GM15510 (cell line): ENCODE data around the gene ETV3L.

Experiments used
- POLR2A ChIP-seq: IDR thresholded peaks from 3 replicates; pipeline ENCODE4 v1.6.1; 2011; ENCODE audit warnings: borderline replicate concordance; ENCODE audit not compliant: insufficient read length; ENCODE audit errors: extremely low read depth

ETV3L gene

DNA sequence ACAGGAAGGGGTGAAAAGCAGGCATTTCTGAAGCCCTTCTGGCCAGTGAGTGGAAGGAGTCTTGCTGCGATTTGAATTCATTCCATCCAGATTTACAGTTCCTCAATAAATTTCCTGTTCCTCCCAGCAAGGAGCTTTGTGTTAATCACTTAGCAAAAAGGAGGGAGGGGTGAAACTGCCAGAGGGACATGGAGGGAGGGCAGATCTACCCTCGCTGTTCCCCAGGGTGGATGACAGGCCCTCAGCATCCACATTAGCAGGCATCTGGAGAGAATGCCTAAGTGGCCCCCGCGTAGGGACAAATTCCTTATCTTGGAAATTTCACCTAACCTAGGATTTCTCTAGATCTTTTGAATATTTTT lies 37.4 kb upstream of the ETV3L start:
- TF ChIP-seq POLR2A, result no peak

- TF ChIP-seq POLR2A, result no peak
Measured at GRCh38 chr1:157136133-157136532, 36.5 kb upstream of the ETV3L start.

DNA sequence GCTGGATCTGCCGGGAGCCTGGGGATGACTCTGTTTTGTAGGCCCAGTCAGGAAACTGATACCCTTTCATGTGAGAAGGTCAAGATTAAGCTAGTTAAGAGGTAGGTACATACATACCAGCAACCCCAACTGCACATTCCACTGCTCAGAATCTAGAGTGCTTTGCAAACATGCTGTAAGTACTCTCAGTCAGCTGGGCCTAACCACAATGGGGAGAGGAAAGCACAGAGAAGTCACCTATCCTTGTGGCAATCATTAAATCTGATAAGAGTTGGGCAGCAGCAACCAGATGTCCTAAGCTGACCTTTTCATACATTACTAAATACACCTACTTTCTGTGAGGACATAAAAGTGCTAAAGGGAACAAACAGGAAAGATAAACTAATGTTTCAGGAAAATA lies 36.0 kb upstream of the ETV3L start:
- no peak for TF ChIP-seq POLR2A

DNA sequence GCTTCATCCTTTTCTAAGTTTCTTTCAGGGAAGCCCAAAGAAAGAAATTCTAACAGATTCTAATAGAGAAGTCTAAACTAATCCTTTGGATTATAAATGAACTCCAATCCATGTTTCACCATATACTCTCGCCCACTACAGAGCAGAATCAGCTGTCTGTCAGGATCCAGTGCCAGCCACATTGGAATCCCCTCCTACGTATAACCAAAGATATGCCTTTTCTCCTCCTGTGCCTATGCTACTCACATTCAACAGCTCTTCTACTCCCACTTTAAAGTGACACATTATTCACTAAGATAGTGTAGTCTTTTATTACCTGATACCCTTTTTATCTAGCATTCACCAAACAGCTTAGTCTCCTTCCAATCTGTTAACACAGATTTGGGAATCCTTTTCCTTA lies 35.5 kb upstream of the ETV3L start:
- no peak for TF ChIP-seq POLR2A

GRCh38 chr1:157134442-157134841 lies 34.8 kb upstream of the ETV3L start:
- TF ChIP-seq POLR2A, result no peak

DNA sequence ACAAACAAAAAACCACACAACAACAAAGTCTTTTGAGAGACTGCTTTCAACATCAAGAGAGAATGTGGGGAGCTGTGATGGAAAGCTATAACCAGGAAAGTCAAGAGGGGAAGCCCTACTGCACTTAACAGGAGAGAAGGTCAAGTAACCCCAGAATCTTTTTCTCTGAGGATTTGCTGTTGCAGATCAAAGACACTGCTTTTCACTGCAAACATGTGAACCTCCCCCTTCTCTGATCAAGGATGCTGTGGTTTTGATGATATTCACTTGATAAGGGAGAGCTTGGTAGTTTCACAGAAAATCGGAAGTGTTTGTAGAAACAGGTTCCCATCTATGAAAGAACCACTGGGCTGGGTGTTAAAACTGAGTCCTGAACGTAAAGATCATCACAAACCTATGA lies 33.8 kb upstream of the ETV3L start:
- TF ChIP-seq POLR2A, result no peak

GRCh38 chr1:157132616-157133167 lies 33.1 kb upstream of the ETV3L start:
- no peak for TF ChIP-seq POLR2A

DNA sequence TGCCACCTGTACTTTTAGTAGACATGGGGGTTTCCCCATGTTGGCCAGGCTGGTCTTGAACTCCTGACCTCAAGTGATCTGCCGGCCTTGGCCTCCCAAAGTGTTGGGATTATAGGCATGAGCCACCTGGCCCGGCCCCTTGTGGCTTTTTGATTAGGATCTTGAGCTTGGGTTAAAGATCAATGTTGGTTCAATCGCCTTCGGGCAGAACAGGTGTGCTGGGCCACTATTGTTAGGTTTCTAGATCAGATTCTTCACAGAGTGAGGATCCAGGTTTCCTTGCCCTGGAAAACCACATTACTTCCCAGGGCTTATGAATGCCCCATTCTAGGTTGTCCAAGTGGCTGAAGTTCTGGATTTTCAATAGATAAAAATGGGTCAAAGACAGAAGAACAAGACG lies 32.5 kb upstream of the ETV3L start:
- TF ChIP-seq POLR2A, result no peak

- no peak for TF ChIP-seq POLR2A
Measured at GRCh38 chr1:157131281-157131680, 31.7 kb upstream of the ETV3L start.

- no peak for TF ChIP-seq POLR2A
Measured at GRCh38 chr1:157124855-157125254, 25.2 kb upstream of the ETV3L start.

- TF ChIP-seq POLR2A, result no peak
Measured at GRCh38 chr1:157119448-157119847, 19.8 kb upstream of the ETV3L start.

DNA sequence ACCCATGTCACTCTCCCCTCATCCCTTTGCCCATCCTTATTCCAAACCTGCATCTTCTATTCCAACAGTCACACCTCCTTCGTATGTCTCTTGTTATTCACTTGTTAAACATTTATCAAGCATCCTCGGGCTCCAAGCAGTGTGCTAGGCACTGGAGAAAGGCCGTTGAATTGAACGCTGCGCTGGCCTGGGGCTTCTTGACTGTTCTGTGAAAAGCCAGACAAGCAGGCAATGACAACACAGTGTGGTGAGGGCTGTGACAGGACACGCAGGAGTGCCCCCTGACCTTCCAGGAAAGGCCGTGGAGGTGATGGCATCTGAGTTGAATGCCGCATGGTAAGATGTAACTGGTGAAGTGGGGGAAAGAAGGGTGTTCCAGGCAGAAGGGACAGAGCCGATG lies 19.4 kb upstream of the ETV3L start:
- no peak for TF ChIP-seq POLR2A

DNA sequence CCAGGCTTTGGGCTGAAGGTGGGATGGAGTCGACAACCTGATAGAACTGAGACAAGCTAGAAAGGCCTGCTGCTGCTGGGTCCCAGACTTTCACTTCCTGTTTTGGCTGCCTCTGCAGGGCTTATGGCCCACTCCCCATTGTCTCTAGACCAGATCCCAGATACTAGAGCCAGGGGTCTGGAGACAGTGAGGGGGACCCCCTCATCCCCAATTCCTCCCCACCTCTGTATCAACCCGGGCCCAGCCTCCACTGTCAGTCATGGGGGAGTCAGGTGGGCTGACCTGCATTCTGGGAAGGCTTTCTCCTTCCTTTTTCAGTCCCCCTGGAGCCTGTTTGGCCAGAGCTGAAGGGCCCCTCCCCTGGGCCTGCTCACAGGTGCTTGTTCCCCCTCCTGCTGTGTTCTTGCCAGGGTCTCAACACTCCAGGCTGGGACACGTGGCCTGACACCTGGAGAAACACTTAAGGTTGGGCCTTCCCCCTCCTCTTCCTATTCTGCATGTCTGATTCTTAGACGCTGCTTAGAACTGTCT lies 18.0 kb upstream of the ETV3L start:
- TF ChIP-seq POLR2A, result no peak

GRCh38 chr1:157116737-157117103 lies 17.1 kb upstream of the ETV3L start:
- TF ChIP-seq POLR2A, result no peak

DNA sequence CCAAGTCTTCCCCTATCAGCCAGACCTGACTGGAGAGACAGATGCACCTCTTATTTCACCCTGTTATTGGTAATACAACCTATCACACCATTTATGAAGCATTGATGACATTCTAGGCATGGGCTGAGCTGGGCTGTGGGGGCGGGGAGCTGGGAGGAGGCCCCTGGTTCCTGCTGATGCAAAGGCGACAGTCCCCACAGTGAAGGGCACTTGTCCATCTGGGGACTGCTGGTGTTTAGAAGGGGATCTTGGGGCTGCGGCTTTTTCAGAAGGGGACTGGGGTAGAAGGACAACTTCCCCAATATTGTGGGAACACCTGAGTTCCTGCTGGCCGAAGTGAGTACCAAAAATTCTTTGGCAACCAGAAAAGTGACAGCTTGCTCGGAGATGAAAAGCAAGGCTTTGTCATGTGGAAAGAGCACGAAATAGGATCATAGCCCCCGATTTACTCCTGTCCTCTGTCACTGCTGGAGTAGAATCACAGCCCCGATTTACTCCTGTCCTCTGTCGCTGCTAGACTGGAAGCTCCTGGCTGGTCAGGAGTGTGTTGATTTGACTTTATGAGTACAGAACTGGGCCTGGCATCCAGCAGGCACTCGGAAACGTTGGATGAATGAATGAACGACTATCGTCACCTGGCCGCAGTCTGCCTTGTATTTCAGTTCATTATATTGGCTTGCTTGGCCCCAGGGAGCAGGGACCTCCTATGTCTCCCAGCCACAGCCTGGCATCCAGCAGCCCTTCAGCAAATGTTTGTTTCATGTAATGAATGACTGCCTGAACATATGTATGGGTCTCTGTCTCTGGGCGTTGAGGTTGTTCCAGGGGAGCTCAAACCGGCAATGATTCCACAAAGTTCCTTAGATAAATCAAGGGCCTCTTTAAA lies 16.5 kb upstream of the ETV3L start:
- TF ChIP-seq POLR2A, result no peak

DNA sequence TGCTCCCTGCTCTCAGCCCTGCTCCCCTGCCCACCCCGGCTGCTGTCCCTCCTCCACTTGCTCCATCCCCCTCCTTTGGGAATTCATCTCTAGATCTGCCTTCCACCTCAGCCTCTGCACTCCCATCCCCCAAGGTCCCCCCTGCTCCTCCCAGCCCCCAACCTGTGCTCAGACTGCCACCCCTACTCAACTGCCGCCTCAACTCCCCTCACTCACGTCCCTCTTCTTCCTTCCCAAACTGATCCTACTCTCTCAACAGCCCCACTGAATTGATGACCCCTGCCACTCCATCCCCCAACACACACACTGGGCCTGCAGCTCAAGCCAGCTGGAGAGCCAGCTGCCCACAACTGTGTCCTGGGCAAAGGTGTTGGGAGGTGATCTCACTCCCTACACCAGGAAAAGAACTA lies 15.8 kb upstream of the ETV3L start:
- TF ChIP-seq POLR2A, result no peak
